A673 (cell line): ENCODE results near the gene NTN1.

Experiments used
- EZH2 ChIP-seq: fragments of 200-600 bp; sonication (generic); IDR thresholded peaks from 2 replicates; pipeline ENCODE4 v1.6.1; 2017; ENCODE audit warnings: borderline replicate concordance, low read depth, mild to moderate bottlenecking, mixed read lengths, antibody characterized with exemption, low read length; ENCODE audit not compliant: poor library complexity, severe bottlenecking
- TF ChIP-seq, protein P1 (sequence below): fragments of 300-800, 200-600 bp; sonication (generic); conservative IDR thresholded peaks from 2 replicates; pipeline ENCODE4 v1.5.1; 2017; ENCODE audit warnings: low read depth, mild to moderate bottlenecking, antibody characterized with exemption, low read length, moderate library complexity, mixed read lengths

GRCh38 chr17:9138161-9138717 is 116.9 kb downstream of the NTN1 start:
- TF ChIP-seq EZH2, result no peak
- TF ChIP-seq, protein P1, sequence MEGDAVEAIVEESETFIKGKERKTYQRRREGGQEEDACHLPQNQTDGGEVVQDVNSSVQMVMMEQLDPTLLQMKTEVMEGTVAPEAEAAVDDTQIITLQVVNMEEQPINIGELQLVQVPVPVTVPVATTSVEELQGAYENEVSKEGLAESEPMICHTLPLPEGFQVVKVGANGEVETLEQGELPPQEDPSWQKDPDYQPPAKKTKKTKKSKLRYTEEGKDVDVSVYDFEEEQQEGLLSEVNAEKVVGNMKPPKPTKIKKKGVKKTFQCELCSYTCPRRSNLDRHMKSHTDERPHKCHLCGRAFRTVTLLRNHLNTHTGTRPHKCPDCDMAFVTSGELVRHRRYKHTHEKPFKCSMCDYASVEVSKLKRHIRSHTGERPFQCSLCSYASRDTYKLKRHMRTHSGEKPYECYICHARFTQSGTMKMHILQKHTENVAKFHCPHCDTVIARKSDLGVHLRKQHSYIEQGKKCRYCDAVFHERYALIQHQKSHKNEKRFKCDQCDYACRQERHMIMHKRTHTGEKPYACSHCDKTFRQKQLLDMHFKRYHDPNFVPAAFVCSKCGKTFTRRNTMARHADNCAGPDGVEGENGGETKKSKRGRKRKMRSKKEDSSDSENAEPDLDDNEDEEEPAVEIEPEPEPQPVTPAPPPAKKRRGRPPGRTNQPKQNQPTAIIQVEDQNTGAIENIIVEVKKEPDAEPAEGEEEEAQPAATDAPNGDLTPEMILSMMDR, result no peak
